Measurements from ENCODE around the gene STK39.

The STK39 gene

GRCh38 chr2:168191955-168192785 lies 55.2 kb downstream of the STK39 start:
- Histone ChIP-seq H3K4me1 (ENCODE audit: control insufficient read depth in 1 of 2, insufficient read depth in 1 of 2, low read depth in 1 of 2, low read length in 1 of 2) (peaks cover 14 to 19% of the 10 kb centered on the region in 2 experiments), H3K27ac (no peak overlapping the region)

DNA sequence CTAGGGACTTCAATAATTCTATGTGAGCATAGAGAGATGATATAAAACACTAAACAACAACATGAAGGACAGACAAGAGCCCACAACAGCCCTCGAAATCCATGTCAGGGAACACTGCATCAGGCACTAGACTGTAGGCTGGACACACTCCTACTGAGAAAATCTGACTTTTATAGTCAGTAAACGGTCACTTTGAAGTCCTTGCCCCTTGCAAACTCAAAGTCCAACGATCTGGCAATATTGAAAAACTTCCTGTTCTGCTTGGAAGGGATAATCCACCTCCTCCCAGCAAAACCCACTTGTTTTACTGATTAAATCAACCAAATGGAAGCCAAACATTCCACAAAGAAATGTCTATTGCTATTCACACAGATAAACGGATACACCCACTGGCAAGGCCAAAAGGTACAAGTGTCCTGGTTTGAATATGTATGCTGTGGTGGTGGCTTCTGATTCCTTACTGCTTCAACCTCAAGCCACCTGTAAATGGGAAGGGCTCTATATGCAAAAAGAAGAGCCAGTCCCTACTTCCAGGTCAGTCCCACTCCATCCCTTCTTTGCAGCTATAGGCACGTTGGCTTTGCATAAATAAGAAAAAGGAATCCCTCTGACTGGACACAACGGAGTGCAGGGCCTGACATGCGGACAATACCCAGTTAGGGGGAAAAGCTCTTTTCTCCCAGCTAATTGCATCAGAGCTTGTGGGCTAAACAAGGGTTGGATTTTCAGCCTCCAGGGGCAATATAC lies 56.6 kb downstream of the STK39 start:
- no peak overlapping the region for H3K4me3 ChIP-seq (ENCODE audit: low read depth in 1 of 2, low read length in 1 of 2)
- no peaks in the 10 kb centered on the region for H3K36me3 ChIP-seq
- H3K9me3 ChIP-seq, result no peaks in the 10 kb centered on the region
- TF ChIP-seq, protein P1, sequence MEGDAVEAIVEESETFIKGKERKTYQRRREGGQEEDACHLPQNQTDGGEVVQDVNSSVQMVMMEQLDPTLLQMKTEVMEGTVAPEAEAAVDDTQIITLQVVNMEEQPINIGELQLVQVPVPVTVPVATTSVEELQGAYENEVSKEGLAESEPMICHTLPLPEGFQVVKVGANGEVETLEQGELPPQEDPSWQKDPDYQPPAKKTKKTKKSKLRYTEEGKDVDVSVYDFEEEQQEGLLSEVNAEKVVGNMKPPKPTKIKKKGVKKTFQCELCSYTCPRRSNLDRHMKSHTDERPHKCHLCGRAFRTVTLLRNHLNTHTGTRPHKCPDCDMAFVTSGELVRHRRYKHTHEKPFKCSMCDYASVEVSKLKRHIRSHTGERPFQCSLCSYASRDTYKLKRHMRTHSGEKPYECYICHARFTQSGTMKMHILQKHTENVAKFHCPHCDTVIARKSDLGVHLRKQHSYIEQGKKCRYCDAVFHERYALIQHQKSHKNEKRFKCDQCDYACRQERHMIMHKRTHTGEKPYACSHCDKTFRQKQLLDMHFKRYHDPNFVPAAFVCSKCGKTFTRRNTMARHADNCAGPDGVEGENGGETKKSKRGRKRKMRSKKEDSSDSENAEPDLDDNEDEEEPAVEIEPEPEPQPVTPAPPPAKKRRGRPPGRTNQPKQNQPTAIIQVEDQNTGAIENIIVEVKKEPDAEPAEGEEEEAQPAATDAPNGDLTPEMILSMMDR (IDR thresholded peaks at IDR 0.05), result no peak
- peaks cover 14 to 22% of the 10 kb centered on the region in 2 experiments for H3K4me1 ChIP-seq (ENCODE audit: control insufficient read depth in 1 of 2, insufficient read depth in 1 of 2, low read depth in 1 of 2, low read length in 1 of 2)
- H3K27ac ChIP-seq, result no peak overlapping the region
- H3K27me3 ChIP-seq, result no peaks in the 10 kb centered on the region

More at GRCh38 chr2:168191955-168192785, 55.2 kb downstream of the STK39 start:
- TF ChIP-seq, protein P1 (IDR thresholded peaks at IDR 0.05), result no peak
- H3K27me3 ChIP-seq, result no peaks in the 10 kb centered on the region
- H3K4me3 ChIP-seq (ENCODE audit: low read depth in 1 of 2, low read length in 1 of 2), result no peak overlapping the region
- H3K36me3 ChIP-seq, result no peaks in the 10 kb centered on the region
- no peaks in the 10 kb centered on the region for H3K9me3 ChIP-seq

- Histone ChIP-seq H3K4me1 (ENCODE audit: control insufficient read depth in 1 of 2, insufficient read depth in 1 of 2, low read depth in 1 of 2, low read length in 1 of 2) (peaks cover 14 to 26% of the 10 kb centered on the region in 2 experiments), H3K27ac (no peak overlapping the region)
- TF ChIP-seq, protein P1 (IDR thresholded peaks at IDR 0.05), result no peak
Measured at GRCh38 chr2:168189835-168190569, 57.4 kb downstream of the STK39 start.

DNA sequence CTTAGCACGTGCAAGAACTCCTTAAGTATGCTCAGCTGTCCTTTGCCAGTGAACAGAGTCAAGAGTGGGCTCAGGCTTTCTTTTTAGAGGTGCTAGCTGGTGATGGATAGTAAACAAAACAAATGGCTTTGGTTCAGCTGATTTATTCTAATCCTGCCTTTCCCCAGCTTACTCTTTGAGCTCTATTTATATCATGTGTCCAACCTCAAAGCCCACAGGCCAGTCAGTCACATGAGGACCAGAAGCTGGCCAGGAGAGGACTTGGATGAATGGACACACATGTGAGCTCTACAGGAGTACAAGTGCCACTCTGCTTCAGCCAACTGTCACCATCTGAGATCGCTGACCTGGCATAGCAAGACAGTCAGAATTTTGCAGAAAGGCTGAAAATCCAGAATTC lies 59.4 kb downstream of the STK39 start:
- Histone ChIP-seq H3K27me3 (no peaks in the 10 kb centered on the region), H3K27ac (no peak overlapping the region), H3K36me3 (no peaks in the 10 kb centered on the region), H3K4me1 (ENCODE audit: control insufficient read depth in 1 of 2, insufficient read depth in 1 of 2, low read depth in 1 of 2, low read length in 1 of 2) (peaks cover 6 to 20% of the 10 kb centered on the region in 2 experiments), H3K9me3 (no peaks in the 10 kb centered on the region), H3K4me3 (ENCODE audit: low read depth in 1 of 2, low read length in 1 of 2) (no peak overlapping the region)
- TF ChIP-seq, protein P1 (IDR thresholded peaks at IDR 0.05), result no peak

More at GRCh38 chr2:168189835-168190569, 57.4 kb downstream of the STK39 start:
- Histone ChIP-seq H3K36me3 (no peaks in the 10 kb centered on the region), H3K27me3 (no peaks in the 10 kb centered on the region), H3K9me3 (no peaks in the 10 kb centered on the region), H3K4me3 (ENCODE audit: low read depth in 1 of 2, low read length in 1 of 2) (no peak overlapping the region)

- Histone ChIP-seq H3K36me3 (no peaks in the 10 kb centered on the region), H3K4me3 (ENCODE audit: low read depth in 1 of 2, low read length in 1 of 2) (no peak overlapping the region), H3K27me3 (no peaks in the 10 kb centered on the region), H3K9me3 (no peaks in the 10 kb centered on the region), H3K27ac (no peak overlapping the region), H3K4me1 (ENCODE audit: control insufficient read depth in 1 of 2, insufficient read depth in 1 of 2, low read depth in 1 of 2, low read length in 1 of 2) (peaks cover 0 to 19% of the 10 kb centered on the region in 2 experiments)
- TF ChIP-seq, protein P1 (IDR thresholded peaks at IDR 0.05), result no peak
Measured at GRCh38 chr2:168186452-168186851, 60.9 kb downstream of the STK39 start.

All from neutrophil (primary cell).